Osteoblast (primary cell): ENCODE measurements around the gene C1QL2. TPM values are rescaled to one million over a fixed set of nuclear protein-coding genes. Genes with fewer than 3 reads are reported as not detected.

Source experiments
- DNase-seq: peaks from one replicate; pipeline ENCODE4 v3.0.0; 2011; ENCODE audit warnings: low spot score, mixed read lengths; ENCODE audit not compliant: insufficient read length; ENCODE audit errors: missing footprints
- H2AFZ ChIP-seq: 2 replicates; pipeline ENCODE4 v1.6.0; 2011; ENCODE audit warnings: mild to moderate bottlenecking, low read length
- H3K27ac ChIP-seq: 2 replicates; pipeline ENCODE4 v1.5.1; 2011; ENCODE audit warnings: mild to moderate bottlenecking, low read depth, low read length, moderate library complexity
- H3K27me3 ChIP-seq: 2 replicates; pipeline ENCODE4 v1.6.0; 2012; ENCODE audit warnings: mild to moderate bottlenecking, control low read depth, inconsistent platforms, low read length, moderate library complexity; ENCODE audit not compliant: insufficient read depth
- H3K36me3 ChIP-seq: 2 replicates; pipeline ENCODE4 v1.5.1; 2011; ENCODE audit warnings: mild to moderate bottlenecking, low read length, control low read depth, moderate library complexity; ENCODE audit not compliant: insufficient read depth
- H3K4me1 ChIP-seq: 2 replicates; pipeline ENCODE4 v1.5.1; 2011; ENCODE audit warnings: mild to moderate bottlenecking, low read length, control low read depth, moderate library complexity; ENCODE audit not compliant: insufficient read depth
- H3K4me2 ChIP-seq: 2 replicates; pipeline ENCODE4 v1.6.0; 2011; ENCODE audit warnings: mild to moderate bottlenecking, low read length; ENCODE audit not compliant: insufficient read depth
- H3K4me3 ChIP-seq: fragments of 200-600 bp; sonication (generic); 3 replicates; pipeline ENCODE4 v1.5.1; 2012; ENCODE audit warnings: mild to moderate bottlenecking, low read length, inconsistent platforms; ENCODE audit not compliant: insufficient read depth
- H3K79me2 ChIP-seq: 2 replicates; pipeline ENCODE4 v1.6.0; 2012; ENCODE audit warnings: mild to moderate bottlenecking, low read length, control low read depth, inconsistent platforms; ENCODE audit not compliant: insufficient read depth
- H3K9me3 ChIP-seq: 2 replicates; pipeline ENCODE4 v1.5.1; 2011; ENCODE audit warnings: low read depth, low read length, control low read depth
- H4K20me1 ChIP-seq: 2 replicates; pipeline ENCODE4 v1.6.0; 2012; ENCODE audit warnings: mild to moderate bottlenecking, low read length, control low read depth; ENCODE audit not compliant: insufficient read depth
- total RNA-seq: library from RNA; depleted of rRNA; stranded (reverse); fragments of >200 nt; gene quantifications from 2 replicates; pipeline ENCODE4 v1.2.3, GENCODE V29; 2012
- TF ChIP-seq, protein P1 (sequence below): IDR thresholded peaks from 2 replicates; pipeline ENCODE4 v1.5.1; 2011; ENCODE audit warnings: mild to moderate bottlenecking, low read depth, low read length, moderate library complexity; ENCODE audit errors: extremely low read depth

The C1QL2 gene
- total RNA-seq, 1 donor = not detected

DNA sequence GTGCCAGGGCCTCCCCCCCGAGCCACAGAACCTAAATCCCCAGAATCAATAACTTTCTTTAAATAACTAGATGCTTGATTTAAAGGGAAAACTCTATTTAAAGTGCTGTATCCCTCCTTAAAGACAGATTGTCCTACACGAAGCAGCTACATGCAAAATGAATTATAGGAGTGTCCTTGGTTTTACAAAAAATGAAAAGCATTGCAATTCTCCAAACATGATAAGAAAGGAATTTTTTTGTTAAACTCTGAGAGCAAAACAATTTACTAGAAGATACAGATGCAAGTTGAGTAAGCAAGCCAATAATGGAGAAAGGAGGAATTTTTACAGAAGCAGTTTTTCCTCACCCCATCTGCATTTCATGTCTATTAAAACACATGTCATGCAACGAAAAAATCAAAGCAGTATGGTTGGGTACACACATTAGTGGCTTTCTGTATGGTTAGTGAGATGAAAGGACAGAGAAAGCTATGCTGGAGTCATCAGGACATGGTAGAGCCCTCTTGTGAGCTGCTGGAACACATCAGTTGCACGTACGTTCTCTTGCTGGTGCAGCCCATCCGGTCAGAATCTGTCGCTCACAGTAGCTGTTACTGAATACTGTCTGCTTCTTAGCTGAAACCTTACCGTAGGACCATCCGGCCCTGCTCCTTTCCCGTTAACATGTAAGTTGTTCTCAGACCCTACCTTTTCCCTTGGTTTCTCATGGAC is 39.1 kb upstream of the C1QL2 start:
- Histone ChIP-seq H3K4me2 (no peak overlapping the region), H2AFZ (no peak overlapping the region), H3K4me1 (peaks cover 19% of the 10 kb centered on the region), H3K79me2 (no peaks in the 10 kb centered on the region), H3K36me3 (no peaks in the 10 kb centered on the region), H3K4me3 (no peak overlapping the region), H4K20me1 (no peaks in the 10 kb centered on the region), H3K9me3 (no peaks in the 10 kb centered on the region), H3K27me3 (peaks cover 21% of the 10 kb centered on the region), H3K27ac (no peak overlapping the region)
- TF ChIP-seq, protein P1, sequence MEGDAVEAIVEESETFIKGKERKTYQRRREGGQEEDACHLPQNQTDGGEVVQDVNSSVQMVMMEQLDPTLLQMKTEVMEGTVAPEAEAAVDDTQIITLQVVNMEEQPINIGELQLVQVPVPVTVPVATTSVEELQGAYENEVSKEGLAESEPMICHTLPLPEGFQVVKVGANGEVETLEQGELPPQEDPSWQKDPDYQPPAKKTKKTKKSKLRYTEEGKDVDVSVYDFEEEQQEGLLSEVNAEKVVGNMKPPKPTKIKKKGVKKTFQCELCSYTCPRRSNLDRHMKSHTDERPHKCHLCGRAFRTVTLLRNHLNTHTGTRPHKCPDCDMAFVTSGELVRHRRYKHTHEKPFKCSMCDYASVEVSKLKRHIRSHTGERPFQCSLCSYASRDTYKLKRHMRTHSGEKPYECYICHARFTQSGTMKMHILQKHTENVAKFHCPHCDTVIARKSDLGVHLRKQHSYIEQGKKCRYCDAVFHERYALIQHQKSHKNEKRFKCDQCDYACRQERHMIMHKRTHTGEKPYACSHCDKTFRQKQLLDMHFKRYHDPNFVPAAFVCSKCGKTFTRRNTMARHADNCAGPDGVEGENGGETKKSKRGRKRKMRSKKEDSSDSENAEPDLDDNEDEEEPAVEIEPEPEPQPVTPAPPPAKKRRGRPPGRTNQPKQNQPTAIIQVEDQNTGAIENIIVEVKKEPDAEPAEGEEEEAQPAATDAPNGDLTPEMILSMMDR = no peak
- peak; percentile 38 for DNase-seq

DNA sequence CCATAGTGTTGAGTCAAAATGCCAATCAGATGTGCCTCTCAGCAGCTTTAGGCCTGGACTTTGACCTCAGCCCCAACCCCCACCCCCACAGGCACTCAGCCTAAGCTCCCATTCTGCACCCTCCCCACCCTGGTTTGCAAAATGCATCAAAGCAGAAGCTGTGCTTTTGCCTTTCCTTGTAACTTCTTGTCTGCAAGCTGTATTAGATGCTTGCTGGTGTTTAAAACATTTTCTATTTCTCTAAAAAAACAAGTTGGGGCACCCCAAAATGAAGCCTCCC is 38.5 kb upstream of the C1QL2 start:
- H3K4me3 ChIP-seq = no peak overlapping the region
- TF ChIP-seq, protein P1 = no peak
- no peak for DNase-seq
- no peaks in the 10 kb centered on the region for H4K20me1 ChIP-seq
- H3K27me3 ChIP-seq = peaks cover 21% of the 10 kb centered on the region
- no peaks in the 10 kb centered on the region for H3K36me3 ChIP-seq
- peaks cover 19% of the 10 kb centered on the region for H3K4me1 ChIP-seq
- no peak overlapping the region for H3K4me2 ChIP-seq
- no peak overlapping the region for H2AFZ ChIP-seq
- H3K79me2 ChIP-seq = no peaks in the 10 kb centered on the region
- no peak overlapping the region for H3K27ac ChIP-seq
- no peaks in the 10 kb centered on the region for H3K9me3 ChIP-seq

DNA sequence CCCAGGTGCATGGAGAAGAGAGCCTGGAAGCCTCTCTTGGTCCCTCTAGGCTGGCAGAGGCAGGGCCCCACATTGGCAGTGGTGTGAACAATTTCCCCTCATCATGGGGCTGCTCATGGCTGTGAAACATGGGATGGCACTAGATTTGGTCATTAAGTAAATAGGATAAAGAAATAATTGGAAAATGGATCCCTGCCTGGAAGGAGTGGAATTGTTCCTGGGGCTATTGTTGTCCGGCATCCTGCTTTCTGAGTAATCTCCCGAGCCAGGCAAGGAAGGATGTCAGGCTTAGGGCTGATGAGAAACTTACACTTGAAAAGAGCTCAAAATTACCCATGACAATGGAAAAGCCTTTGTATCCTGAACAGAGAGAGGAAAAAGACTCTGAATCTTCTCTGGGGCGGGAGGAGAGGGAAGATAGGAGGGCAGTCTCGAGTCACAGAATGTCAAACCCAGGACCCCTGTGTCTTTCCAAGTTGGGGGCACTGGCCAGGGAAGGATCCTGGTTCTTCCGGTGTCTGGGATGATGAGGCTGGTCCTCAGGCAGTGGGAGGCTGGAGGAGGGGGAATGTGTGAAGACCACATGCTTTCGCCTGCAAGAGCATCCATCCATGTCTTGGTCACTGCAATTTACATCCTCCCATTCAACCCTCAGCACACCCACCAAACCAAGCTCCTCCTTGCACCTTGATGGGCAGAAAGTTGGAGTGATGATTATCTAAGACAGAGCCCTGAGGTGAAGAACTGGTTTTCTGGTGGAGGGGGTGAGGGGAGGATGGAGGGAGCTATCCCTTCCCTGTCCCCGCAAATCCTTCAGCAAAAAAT is 38.0 kb upstream of the C1QL2 start:
- Histone ChIP-seq H3K4me1 (peaks cover 19% of the 10 kb centered on the region), H3K4me3 (no peak overlapping the region), H4K20me1 (no peaks in the 10 kb centered on the region), H3K9me3 (no peaks in the 10 kb centered on the region), H2AFZ (no peak overlapping the region), H3K36me3 (no peaks in the 10 kb centered on the region), H3K27ac (no peak overlapping the region), H3K79me2 (no peaks in the 10 kb centered on the region), H3K4me2 (no peak overlapping the region), H3K27me3 (peaks cover 21% of the 10 kb centered on the region)
- peak; percentile 57 for DNase-seq
- TF ChIP-seq, protein P1 = no peak

DNA sequence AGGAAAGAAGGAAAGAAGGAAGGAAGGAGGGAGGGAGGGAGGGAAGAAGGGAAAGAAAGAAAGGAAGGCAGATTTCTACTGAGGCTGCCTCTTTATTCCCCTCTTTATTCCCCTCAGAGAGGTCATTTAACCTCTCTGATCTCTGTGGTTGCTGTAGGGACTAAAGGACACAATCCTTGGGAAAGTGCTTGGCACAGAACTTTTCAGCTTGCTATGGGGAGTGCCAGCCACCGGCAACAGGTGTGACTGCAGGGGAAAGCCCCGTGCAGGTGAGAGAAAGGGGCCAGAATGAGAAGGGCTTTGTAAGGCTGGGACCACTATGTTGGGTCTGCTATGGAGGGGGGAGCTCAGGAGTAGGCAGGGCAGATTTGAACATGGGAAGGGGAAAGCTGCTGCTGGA is 37.3 kb upstream of the C1QL2 start:
- no peaks in the 10 kb centered on the region for H3K36me3 ChIP-seq
- peaks cover 16% of the 10 kb centered on the region for H3K27me3 ChIP-seq
- H3K4me1 ChIP-seq = peaks cover 19% of the 10 kb centered on the region
- no peaks in the 10 kb centered on the region for H3K79me2 ChIP-seq
- H3K27ac ChIP-seq = no peak overlapping the region
- no peak overlapping the region for H2AFZ ChIP-seq
- TF ChIP-seq, protein P1 = no peak
- no peak overlapping the region for H3K4me2 ChIP-seq
- H3K4me3 ChIP-seq = no peak overlapping the region
- DNase-seq = no peak
- no peaks in the 10 kb centered on the region for H4K20me1 ChIP-seq
- no peaks in the 10 kb centered on the region for H3K9me3 ChIP-seq
